Embryonic facial prominence (tissue), 1 donor: ENCODE measurements around the gene SORCS2.

ENCODE experiments used
- DNase-seq: peaks from one replicate; pipeline ENCODE4 v3.0.0-alpha.2; 2016; ENCODE audit errors: extremely low spot score

The SORCS2 gene

DNA sequence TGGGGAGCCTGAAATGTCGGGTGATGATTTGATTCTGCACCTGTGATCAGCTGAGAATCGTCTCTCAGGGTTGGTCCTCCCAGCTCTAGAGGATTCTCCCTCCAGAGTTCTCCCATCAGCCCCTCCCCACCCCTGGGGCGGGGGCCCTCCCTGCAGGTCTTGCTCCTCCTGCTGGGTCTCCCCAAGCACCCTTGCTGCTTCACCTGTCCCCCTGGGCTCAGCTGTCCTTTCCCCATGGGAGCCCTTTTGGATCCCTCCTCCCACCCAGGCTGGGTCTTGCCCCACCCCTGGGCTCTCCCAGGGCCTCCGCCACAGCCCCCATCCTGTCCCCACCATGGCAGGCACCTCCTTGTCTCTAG is 220.2 kb downstream of the SORCS2 start:
- no peak for DNase-seq

GRCh38 chr4:7414046-7414445 is 221.7 kb downstream of the SORCS2 start:
- DNase-seq, result no peak

DNA sequence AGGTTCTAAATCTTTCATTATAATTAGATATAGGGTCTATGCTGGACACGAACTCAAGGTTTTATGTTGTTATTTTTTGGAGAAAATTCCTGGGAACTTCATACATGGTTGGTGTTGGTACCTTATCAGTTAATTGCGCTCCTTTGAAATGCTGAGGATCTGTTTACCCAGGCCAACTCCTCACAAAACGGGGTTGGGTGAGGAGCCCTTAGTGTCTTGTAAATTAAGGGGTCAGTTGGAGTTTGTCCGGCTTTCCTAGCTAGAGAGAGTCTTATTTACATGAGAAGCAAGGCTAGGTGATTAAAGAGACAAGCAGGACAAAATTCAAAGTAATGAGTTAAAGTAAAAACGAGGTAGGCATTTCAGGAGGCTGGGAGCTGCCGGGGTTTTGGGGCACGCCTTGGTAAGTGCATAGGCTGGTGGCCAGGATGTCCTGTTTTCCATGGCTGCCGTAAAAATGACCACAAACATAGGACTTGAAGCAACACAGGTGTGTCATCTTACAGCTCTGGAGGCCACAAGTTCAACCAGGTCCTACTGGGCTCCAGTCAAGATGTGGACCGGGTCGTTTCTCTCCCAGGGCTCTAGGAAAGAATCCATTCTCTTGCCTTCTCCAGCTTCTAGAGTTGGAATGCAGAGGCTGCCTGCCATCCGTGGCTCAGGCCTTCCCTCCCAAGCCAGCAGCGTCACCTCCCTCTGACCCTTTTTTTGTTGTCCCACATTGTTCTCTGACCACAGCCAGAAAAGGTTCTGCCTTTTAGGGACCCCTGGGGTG is 222.6 kb downstream of the SORCS2 start:
- DNase-seq, result no peak

DNA sequence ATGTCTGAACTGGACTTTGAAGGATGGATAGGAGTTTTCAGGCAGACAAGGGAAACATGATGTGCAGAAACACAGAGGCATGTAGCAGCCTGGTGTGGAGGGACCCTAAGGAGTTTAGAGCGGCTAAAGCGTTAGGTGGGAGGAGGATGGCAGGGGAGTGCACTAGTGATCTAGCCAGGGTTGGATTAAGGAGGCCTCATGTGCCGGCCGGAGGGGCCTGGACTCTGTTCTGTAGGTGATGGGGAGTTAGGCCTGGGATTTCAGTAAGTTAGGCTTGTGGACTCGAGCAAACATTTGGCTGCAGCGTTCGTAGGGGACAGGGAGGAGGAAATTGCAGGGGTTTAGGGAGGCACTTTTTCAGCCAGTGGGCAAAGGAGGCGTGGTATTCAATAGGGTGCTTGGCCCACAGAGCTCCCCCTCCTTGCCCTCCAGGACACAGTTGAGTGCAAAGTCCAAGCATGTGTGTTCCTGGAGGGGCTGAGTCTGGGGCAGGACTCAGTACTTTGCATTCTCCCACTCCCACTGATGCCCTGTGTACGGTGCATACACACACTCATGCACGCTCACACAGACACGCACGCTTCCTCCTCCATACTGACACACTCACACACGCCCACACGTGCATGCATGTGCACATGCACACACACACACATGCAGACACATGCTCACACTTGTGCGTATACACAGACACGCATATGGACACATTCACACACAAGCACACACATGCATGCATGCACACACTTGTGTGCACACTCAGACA is 223.8 kb downstream of the SORCS2 start:
- no peak for DNase-seq

DNA sequence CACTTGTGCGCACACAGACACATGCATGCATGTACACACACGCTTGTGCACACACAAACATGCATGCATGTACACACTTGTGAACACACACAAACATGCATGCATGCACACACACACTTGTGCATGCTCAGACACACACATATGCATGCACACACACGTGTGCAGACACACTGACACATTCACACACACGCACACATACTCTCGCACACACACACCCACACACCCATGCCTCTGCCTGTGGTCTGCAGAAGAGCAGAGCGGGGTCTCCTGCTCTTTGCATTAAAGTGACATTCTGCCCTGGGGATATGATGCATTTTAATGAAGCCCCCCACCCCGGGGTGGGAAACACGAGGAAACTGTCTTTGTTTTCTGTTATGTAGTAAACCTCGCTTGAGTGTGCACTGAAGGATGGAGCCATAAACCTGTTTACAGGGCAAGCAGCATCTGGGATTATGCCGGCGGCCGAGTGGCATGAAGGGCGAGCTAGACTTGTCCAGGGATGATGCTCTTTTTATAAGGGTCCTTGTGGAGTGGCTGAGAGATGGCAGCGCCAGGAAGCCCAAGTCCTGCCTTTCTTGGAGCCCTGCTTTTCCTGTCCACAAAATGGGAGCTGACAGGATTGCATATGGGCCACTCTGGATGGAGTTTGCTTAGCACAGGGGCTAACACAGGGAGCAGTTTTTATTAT is 224.6 kb downstream of the SORCS2 start:
- no peak for DNase-seq

- no peak for DNase-seq
These were observed 225.3 kb downstream of the SORCS2 start for GRCh38 chr4:7417639-7418038.

GRCh38 chr4:7418131-7418943 is 226.0 kb downstream of the SORCS2 start:
- DNase-seq, result no peak

DNA sequence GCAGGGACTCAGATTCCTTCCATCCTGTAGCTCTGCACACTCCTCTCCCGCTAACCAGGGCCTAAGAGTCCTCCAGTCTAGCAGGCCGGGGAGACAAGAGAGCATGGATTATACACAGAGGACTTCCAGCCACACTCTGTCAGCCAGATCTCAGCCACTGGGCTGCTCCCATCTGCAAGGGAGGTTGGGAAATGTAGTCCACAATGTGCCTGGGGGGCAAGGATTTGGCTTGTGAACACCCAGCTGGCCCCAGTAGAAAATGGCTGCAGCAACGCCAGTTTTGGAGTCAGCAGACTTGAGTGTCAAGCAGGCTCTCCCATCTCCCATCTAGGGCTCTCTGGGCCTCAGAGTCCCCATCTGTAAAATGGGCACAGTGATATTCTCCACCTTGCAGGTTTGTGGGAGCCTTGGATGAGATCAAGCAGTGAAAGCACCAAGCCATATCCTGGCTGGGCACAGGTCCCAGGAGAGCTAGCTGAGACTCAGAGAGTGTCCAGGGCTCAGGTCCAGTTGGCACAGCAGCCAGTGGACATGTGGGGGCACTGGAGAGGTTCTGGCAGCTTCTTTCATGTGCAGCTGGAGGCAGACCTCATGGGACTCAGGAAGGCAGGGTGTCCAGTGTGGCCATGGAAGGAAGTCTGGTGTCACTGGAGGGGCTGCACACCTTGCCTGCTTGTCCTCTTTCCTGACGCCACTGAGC is 227.8 kb downstream of the SORCS2 start:
- DNase-seq, result no peak

DNA sequence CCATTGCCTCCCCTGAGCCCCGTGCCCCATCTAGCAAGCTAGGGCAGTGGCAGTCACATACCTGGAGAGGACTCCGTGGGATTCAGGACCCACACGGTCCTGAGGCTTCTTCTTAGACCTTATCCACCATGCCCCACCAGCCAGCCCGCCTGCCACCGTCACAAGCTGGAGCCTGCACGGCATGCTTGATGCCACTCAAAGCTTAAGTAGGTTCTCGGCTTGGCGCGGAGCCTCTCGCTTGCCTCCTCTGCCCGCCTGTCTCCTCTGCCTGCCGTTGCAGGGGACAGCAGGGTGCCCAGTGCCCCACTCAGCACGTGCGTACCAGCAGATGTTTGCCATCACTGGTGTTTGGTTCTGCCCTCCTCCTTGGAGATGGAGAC is 228.3 kb downstream of the SORCS2 start:
- DNase-seq, result no peak

DNA sequence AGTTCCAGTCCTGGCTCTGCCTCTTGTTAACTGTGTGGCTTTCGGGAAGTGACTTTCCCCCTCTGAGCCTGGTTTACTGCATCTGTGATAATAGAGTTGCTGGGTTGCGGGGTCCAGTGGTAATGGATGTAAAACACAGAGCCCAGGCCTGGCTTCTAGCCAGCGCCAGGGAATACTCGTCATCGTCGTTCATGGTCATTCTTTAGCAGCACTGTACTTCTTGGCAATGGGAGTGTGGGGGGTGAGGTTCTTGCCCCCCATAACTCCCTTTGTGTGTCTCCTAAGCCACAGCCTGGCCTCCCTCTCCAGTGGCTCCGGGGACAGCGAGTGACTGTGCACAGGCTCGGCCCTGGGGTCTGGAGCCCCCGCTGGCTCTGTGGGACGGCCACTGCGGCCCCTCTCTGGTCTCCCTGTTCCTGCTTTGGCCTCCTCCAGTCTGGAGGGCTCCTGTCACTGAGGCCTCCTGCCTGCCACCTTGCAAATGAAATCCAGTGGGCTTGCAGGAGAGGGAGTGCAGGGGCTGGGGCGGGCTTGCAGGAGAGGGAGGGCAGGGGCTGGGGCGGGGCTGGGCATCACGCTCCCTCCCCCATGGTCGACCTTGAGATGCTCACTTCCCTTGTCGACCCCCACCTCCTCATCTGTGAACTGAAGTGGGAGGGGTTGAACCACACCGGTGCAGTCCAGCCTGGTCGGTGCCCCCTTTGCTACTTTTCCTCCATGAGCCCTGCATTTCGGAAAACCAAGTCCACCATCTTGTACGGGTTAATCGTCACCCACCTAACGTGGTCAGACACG is 229.2 kb downstream of the SORCS2 start:
- no peak for DNase-seq

GRCh38 chr4:7422151-7422897 is 230.0 kb downstream of the SORCS2 start:
- DNase-seq, result no peak

DNA sequence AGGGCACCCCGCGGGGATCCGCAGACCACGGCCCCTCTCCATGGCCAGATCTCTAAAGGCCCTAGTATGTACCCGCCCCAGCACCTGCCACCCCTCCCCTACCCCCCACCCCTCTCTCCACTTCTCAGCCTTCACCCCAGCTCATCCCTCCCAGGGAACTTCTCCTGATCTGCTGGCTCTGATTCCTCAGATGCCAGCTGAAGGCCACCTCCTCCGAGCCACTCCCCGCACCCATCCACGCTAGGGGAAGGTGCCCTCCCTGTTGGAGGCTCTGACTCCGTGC is 230.5 kb downstream of the SORCS2 start:
- no peak for DNase-seq

- DNase-seq, result no peak
These were observed 231.1 kb downstream of the SORCS2 start for GRCh38 chr4:7423391-7423790.

DNA sequence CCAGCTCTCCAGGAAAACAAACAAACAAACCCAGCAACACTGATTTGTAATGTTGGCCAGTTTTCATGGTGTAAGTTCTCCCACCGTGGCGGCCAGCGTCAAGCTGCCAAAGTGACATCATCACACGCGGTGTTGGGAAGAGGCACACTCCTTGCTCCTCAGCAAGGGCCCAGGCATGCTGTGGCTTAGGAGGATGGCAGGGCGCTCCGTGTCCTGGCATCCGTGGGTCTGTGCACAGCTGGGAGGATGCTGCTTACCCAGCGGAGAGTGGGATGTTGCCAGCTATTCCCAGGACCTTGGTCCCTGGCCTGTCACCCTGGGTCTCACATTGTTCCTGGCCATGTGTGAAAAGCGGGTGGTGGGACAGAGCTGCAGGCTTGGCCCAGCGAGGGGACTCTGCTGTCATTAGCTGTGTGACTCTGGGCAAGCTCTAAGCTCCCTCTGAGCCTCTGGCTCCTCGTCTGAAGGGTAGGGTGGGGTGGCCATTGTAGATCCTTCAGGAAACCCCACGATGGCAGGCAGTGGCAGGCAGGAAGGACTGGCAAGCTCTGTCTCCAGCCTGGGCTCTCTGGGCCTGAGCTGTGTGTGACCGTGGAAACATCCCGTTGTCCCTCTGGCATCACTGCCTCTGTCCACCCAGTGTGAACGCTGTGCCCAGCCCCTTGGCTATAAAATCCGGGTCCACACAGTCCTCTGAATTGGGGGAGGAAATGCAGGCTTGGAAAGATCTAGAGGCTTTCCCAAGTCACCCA is 231.6 kb downstream of the SORCS2 start:
- DNase-seq, result no peak

DNA sequence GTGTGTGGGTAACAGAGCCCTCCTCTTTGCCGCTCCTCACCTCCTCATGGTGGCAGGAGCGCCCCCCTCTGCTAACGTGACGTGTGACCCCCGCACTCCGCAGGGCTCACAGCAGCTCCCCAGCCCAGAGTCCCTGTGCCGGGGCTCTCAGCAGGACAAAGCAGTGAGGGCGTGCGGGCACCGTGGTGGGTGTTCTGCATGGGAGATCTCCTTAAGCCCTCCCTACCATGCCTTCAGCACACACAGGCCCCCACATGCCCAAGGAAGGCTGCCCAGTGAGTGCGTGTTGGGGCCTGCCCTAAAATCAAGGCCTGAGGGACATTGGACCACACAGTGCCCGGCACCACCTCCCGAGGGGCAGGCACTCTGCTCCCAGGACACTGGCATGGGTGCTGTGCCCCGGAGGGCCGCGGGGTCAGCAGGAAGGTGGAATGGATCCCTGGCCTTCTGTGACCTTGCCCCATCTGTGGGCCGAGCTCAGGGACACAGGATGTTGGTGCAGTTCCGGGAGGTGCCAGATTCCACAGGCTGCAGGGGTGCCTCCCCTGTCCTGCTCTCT is 232.3 kb downstream of the SORCS2 start:
- DNase-seq, result no peak

DNA sequence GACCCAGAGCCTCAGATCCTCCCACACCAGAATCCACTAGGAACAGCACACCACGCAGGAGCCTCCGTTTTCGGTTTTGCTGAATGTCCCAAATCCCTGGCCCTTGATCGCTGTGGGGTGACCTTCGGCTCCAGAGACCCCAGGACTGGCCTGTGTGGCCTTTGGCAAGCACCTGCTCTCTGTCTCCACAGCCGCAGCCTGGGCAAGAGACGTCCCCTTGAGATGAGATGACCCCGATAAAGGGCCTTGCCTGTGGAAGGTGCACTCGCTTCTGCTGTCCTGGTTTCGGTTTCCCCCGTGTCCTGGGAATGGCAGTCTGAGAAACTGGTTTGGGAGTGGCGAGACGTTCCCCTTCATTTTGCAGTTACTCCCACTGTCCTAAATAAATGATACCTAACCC is 232.8 kb downstream of the SORCS2 start:
- no peak for DNase-seq

GRCh38 chr4:7425591-7426468 is 233.5 kb downstream of the SORCS2 start:
- no peak for DNase-seq
